HepG2 (cell line): ENCODE data around the gene PLCB1. TPM values are rescaled to one million over a fixed set of nuclear protein-coding genes. Genes with fewer than 3 reads are reported as not detected.

Source experiments
- AHDC1 ChIP-seq: sonication (generic); formaldehyde crosslinking; IDR thresholded peaks from 2 replicates; pipeline ENCODE4 v1.5.1; 2020; ENCODE audit warnings: mild to moderate bottlenecking, missing genetic modification reagents, borderline replicate concordance
- FOXM1 ChIP-seq: sonication (generic); formaldehyde crosslinking; IDR thresholded peaks from 2 replicates; pipeline ENCODE4 v1.5.0; 2020; ENCODE audit warnings: missing genetic modification reagents
- HES4 ChIP-seq: sonication (generic); formaldehyde crosslinking; IDR thresholded peaks from 2 replicates; pipeline ENCODE4 v1.9.0; 2021; ENCODE audit warnings: mild to moderate bottlenecking, missing genetic modification reagents, borderline replicate concordance
- KDM4B ChIP-seq: sonication (generic); formaldehyde crosslinking; IDR thresholded peaks from 2 replicates; pipeline ENCODE4 v1.4.0; 2020; ENCODE audit warnings: missing genetic modification reagents
- MAF1 ChIP-seq: sonication (generic); formaldehyde crosslinking; IDR thresholded peaks from 2 replicates; pipeline ENCODE4 v1.5.0; 2020; ENCODE audit warnings: missing genetic modification reagents, borderline replicate concordance
- MAZ ChIP-seq, 2 experiments: sonication (generic) in 1 of 2; formaldehyde crosslinking in 1 of 2; IDR thresholded peaks; 2 replicates each; pipeline versions ENCODE4 v1.5.0 to v1.6.1; 2012 to 2020; ENCODE audit warnings: low read depth in 2 of 2, mild to moderate bottlenecking in 2 of 2, borderline replicate concordance in 1 of 2, improper control_type of control experiment in 1 of 2, low read length in 1 of 2, missing genetic modification reagents in 1 of 2, moderate library complexity in 1 of 2
- NFIC ChIP-seq: IDR thresholded peaks from 2 replicates; pipeline ENCODE4 v1.6.1; 2012; ENCODE audit warnings: mild to moderate bottlenecking, low read length, inconsistent platforms
- NR3C1 ChIP-seq: sonication (generic); formaldehyde crosslinking; IDR thresholded peaks from 2 replicates; pipeline ENCODE4 v1.4.0; 2020; ENCODE audit warnings: missing genetic modification reagents
- PCBP1 ChIP-seq: fragments of 200-400 bp; formaldehyde crosslinking; IDR thresholded peaks from 2 replicates; pipeline ENCODE4 v1.6.1; 2017; ENCODE audit warnings: mild to moderate bottlenecking, low read depth, low read length, borderline replicate concordance
- SATB2 ChIP-seq: sonication (generic); formaldehyde crosslinking; IDR thresholded peaks from 2 replicates; pipeline ENCODE4 v1.5.0; 2020; ENCODE audit warnings: missing genetic modification reagents
- SMARCC2 ChIP-seq: fragments of 450-650 bp; IDR thresholded peaks from 2 replicates; pipeline ENCODE4 v1.6.1; 2017; ENCODE audit warnings: antibody characterized with exemption, mild to moderate bottlenecking
- TCF7L2 ChIP-seq: IDR thresholded peaks from 2 replicates; pipeline ENCODE4 v1.6.1; 2011; ENCODE audit warnings: mild to moderate bottlenecking, low read depth, low read length, moderate library complexity
- TEAD2 ChIP-seq: sonication (generic); formaldehyde crosslinking; IDR thresholded peaks from 2 replicates; pipeline ENCODE4 v1.9.0; 2021; ENCODE audit warnings: missing genetic modification reagents
- ZBTB20 ChIP-seq: sonication (generic); formaldehyde crosslinking; IDR thresholded peaks from 2 replicates; pipeline ENCODE4 v1.8.1; 2023; ENCODE audit warnings: missing genetic modification reagents, low read depth, mild to moderate bottlenecking, borderline replicate concordance
- ZKSCAN1 ChIP-seq: fragments of 150-350 bp; IDR thresholded peaks from 2 replicates; pipeline ENCODE4 v1.6.1; 2014; ENCODE audit warnings: low read length
- ZNF10 ChIP-seq: sonication (generic); formaldehyde crosslinking; IDR thresholded peaks from 2 replicates; pipeline ENCODE4 v1.4.0; 2020; ENCODE audit warnings: mild to moderate bottlenecking, low read depth, missing genetic modification reagents, borderline replicate concordance
- ZNF605 ChIP-seq: sonication (generic); formaldehyde crosslinking; IDR thresholded peaks from 2 replicates; pipeline ENCODE4 v1.8.0; 2022; ENCODE audit warnings: mild to moderate bottlenecking, missing genetic modification reagents
- ZNF879 ChIP-seq: sonication (generic); formaldehyde crosslinking; IDR thresholded peaks from 2 replicates; pipeline ENCODE4 v1.8.1; 2023; ENCODE audit warnings: missing genetic modification reagents
- ZSCAN25 ChIP-seq: sonication (generic); formaldehyde crosslinking; IDR thresholded peaks from 2 replicates; pipeline ENCODE4 v1.8.0; 2022; ENCODE audit warnings: mild to moderate bottlenecking, missing genetic modification reagents
- ZSCAN31 ChIP-seq: sonication (generic); formaldehyde crosslinking; IDR thresholded peaks from 2 replicates; pipeline ENCODE4 v1.5.0; 2020; ENCODE audit warnings: low read depth, mild to moderate bottlenecking, missing genetic modification reagents
- polyA plus RNA-seq, 8 experiments: library from polyadenylated mRNA; depleted of rRNA in 3 of 8; stranded (reverse) in 7 of 8; unstranded in 1 of 8; fragments of >200 nt; fragmentation: Illumina TruSeq in 4 of 8; extraction: Trizol in 4 of 8; gene quantifications; 2 replicates each; pipeline versions ENCODE4 v1.2.1 to v1.2.3, GENCODE V29; 2011 to 2016; ENCODE audit warnings: low read depth in 4 of 8, missing spikeins in 1 of 8, mixed read lengths in 1 of 8; ENCODE audit not compliant: insufficient read depth in 1 of 8
- total RNA-seq, 5 experiments: library from RNA; depleted of rRNA; stranded (reverse); fragments of >200 nt; fragmentation: Illumina TruSeq; extraction: Trizol; gene quantifications; 2 replicates each; pipeline ENCODE4 v1.2.3, GENCODE V29; 2016; ENCODE audit warnings: low read depth in 1 of 5
- TF ChIP-seq, protein P1 (sequence below): sonication (generic); formaldehyde crosslinking; IDR thresholded peaks from 2 replicates; pipeline ENCODE4 v1.4.0; 2020; ENCODE audit warnings: missing genetic modification reagents

Gene PLCB1
- total and polyA plus RNA-seq, 2 of the 13 experiments (the other 11 are each of a cell fraction or from before 2014, with no cell fraction given) = 42.4 to 55.9 TPM

- no peak for TF ChIP-seq ZSCAN25 (CRISPR knock-in tag)
- TF ChIP-seq ZSCAN31 (CRISPR knock-in tag) = no peak
- TF ChIP-seq NFIC = no peak
- TF ChIP-seq ZNF10 (CRISPR knock-in tag) = no peak
- TF ChIP-seq MAZ (IDR thresholded peaks at IDR 0.05; ENCODE audit: borderline replicate concordance, low read depth, low read length) = no peak
- no peak for TF ChIP-seq MAZ (CRISPR knock-in tag; IDR thresholded peaks at IDR 0.05; ENCODE audit: low read depth)
- TF ChIP-seq PCBP1 = 0 out of 2 replicates have a peak, but pooled peaks have one; percentile 21
- 0 out of 2 replicates have a peak, but pooled peaks have one; percentile 69 for TF ChIP-seq ZNF879
- no peak for TF ChIP-seq ZKSCAN1
- no peak for TF ChIP-seq TCF7L2
- TF ChIP-seq NR3C1 = no peak
- no peak for TF ChIP-seq MAF1
- TF ChIP-seq SATB2 (CRISPR knock-in tag) = no peak
- TF ChIP-seq HES4 = no peak
- no peak for TF ChIP-seq ZBTB20
- no peak for TF ChIP-seq TEAD2
- no peak for TF ChIP-seq KDM4B (CRISPR knock-in tag)
- no peak for TF ChIP-seq FOXM1 (CRISPR knock-in tag)
- TF ChIP-seq, protein P1, sequence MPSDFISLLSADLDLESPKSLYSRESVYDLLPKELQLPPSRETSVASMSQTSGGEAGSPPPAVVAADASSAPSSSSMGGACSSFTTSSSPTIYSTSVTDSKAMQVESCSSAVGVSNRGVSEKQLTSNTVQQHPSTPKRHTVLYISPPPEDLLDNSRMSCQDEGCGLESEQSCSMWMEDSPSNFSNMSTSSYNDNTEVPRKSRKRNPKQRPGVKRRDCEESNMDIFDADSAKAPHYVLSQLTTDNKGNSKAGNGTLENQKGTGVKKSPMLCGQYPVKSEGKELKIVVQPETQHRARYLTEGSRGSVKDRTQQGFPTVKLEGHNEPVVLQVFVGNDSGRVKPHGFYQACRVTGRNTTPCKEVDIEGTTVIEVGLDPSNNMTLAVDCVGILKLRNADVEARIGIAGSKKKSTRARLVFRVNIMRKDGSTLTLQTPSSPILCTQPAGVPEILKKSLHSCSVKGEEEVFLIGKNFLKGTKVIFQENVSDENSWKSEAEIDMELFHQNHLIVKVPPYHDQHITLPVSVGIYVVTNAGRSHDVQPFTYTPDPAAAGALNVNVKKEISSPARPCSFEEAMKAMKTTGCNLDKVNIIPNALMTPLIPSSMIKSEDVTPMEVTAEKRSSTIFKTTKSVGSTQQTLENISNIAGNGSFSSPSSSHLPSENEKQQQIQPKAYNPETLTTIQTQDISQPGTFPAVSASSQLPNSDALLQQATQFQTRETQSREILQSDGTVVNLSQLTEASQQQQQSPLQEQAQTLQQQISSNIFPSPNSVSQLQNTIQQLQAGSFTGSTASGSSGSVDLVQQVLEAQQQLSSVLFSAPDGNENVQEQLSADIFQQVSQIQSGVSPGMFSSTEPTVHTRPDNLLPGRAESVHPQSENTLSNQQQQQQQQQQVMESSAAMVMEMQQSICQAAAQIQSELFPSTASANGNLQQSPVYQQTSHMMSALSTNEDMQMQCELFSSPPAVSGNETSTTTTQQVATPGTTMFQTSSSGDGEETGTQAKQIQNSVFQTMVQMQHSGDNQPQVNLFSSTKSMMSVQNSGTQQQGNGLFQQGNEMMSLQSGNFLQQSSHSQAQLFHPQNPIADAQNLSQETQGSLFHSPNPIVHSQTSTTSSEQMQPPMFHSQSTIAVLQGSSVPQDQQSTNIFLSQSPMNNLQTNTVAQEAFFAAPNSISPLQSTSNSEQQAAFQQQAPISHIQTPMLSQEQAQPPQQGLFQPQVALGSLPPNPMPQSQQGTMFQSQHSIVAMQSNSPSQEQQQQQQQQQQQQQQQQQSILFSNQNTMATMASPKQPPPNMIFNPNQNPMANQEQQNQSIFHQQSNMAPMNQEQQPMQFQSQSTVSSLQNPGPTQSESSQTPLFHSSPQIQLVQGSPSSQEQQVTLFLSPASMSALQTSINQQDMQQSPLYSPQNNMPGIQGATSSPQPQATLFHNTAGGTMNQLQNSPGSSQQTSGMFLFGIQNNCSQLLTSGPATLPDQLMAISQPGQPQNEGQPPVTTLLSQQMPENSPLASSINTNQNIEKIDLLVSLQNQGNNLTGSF (CRISPR knock-in tag) = no peak
- no peak for TF ChIP-seq SMARCC2
- no peak; the same call in 1 of the 2 replicates for TF ChIP-seq ZNF605 (CRISPR knock-in tag)
- 0 out of 2 replicates have a peak, but pooled peaks have one; percentile 20 for TF ChIP-seq AHDC1 (CRISPR knock-in tag)
These were observed 1.3 kb downstream of the PLCB1 start (continued) for GRCh38 chr20:8133310-8133768.
